PC-9 (cell line): ENCODE measurements around the gene RALGPS1.

Experiments
- CTCF ChIP-seq: fragments of 200-600 bp; sonication (generic); conservative IDR thresholded peaks from 2 replicates; pipeline ENCODE4 v1.6.1; 2017; ENCODE audit warnings: mixed run types, antibody characterized with exemption, mild to moderate bottlenecking, moderate library complexity
- EZH2 ChIP-seq: fragments of 200-600 bp; sonication (generic); IDR thresholded peaks from 2 replicates; pipeline ENCODE4 v1.8.0; 2017; ENCODE audit warnings: antibody characterized with exemption, low read depth

- TF ChIP-seq CTCF (no peak), EZH2 (no peak)
These were observed 203.2 kb downstream of the RALGPS1 start for GRCh38 chr9:127117801-127118200.
